Thymus (tissue), 11 donors: ENCODE data around the gene ALDH1L2. TPM values are rescaled to one million over a fixed set of nuclear protein-coding genes. Genes with fewer than 3 reads are reported as not detected.
A peak's percentile ranks its signal among the peaks of the same experiment; 100 is the strongest.
"Not testable (repeated sequence)": the region's sequence is repeated elsewhere in the genome, so short reads cannot be mapped to it uniquely, and the experiment has no call there.

Experiments used
- DNase-seq, 9 donors: peaks; one replicate each; pipeline ENCODE4 v3.0.0-alpha.2; 2013; ENCODE audit warnings: low spot score in 9 of 9, low read depth in 6 of 9, missing footprints in 1 of 9
- H3K27ac ChIP-seq, 2 donors: one replicate each; pipeline ENCODE4 v1.5.1; 2013; ENCODE audit warnings: control low read depth in 1 of 2, low read depth in 1 of 2, low read length in 1 of 2, mild to moderate bottlenecking in 1 of 2, moderate library complexity in 1 of 2
- H3K27me3 ChIP-seq, 2 donors: one replicate each; pipeline ENCODE4 v1.5.1; 2013; ENCODE audit warnings: low read length in 1 of 2; ENCODE audit not compliant: control insufficient read depth in 2 of 2, insufficient read depth in 1 of 2
- H3K36me3 ChIP-seq, 2 donors: one replicate each; pipeline ENCODE4 v1.5.1; 2013; ENCODE audit warnings: low read length in 1 of 2, mild to moderate bottlenecking in 1 of 2, moderate library complexity in 1 of 2; ENCODE audit not compliant: control insufficient read depth in 2 of 2, insufficient read depth in 2 of 2
- H3K4me1 ChIP-seq, 2 donors: one replicate each; pipeline ENCODE4 v1.5.1; 2013; ENCODE audit warnings: low read length in 2 of 2; ENCODE audit not compliant: control insufficient read depth in 2 of 2, insufficient read depth in 2 of 2
- H3K4me3 ChIP-seq, 2 donors: one replicate each; pipeline ENCODE4 v1.5.1; 2013; ENCODE audit warnings: low read length in 2 of 2, control low read depth in 1 of 2, mild to moderate bottlenecking in 1 of 2
- H3K9me3 ChIP-seq, 2 donors: one replicate each; pipeline ENCODE4 v1.5.1; 2013; ENCODE audit warnings: low read length in 1 of 2, mild to moderate bottlenecking in 1 of 2; ENCODE audit not compliant: control insufficient read depth in 2 of 2, insufficient read depth in 1 of 2
- WGBS: extraction: QIAGEN DNeasy Blood & Tissue Kit; methylation state at CpG from one replicate; pipeline ENCODE4 v1.1.7; 2013; 5-methylcytosine and 5-hydroxymethylcytosine counted together
- polyA plus RNA-seq: library from polyadenylated mRNA; stranded (reverse); fragments of 200-250 nt; gene quantifications from one replicate; pipeline ENCODE4 v1.2.3, GENCODE V29; 2013
- total RNA-seq: library from RNA; stranded (reverse); fragments of 120-200 nt; gene quantifications from one replicate; pipeline ENCODE4 v1.2.4, GENCODE V29; 2013
- donor health status: healthy.

The ALDH1L2 gene
- total and polyA plus RNA-seq, 2 donors: 0.24 to 0.55 TPM

- H3K27ac ChIP-seq: no peak overlapping the region
- DNase-seq: no peak
These were observed 22.4 kb upstream of the ALDH1L2 start for GRCh38 chr12:105106621-105107020.

GRCh38 chr12:105104762-105105161 lies 20.5 kb upstream of the ALDH1L2 start:
- no peak overlapping the region for H3K27ac ChIP-seq
- no peaks in the 10 kb centered on the region for H3K27me3 ChIP-seq
- 94% methylated on average over 1 of the region's 1 CpG for WGBS
- H3K36me3 ChIP-seq: no peaks in the 10 kb centered on the region
- no peak for DNase-seq
- H3K4me3 ChIP-seq: no peak overlapping the region
- H3K4me1 ChIP-seq: peaks cover 4 to 6% of the 10 kb centered on the region in 2 donors
- no peaks in the 10 kb centered on the region for H3K9me3 ChIP-seq

More at GRCh38 chr12:105106621-105107020, 22.4 kb upstream of the ALDH1L2 start:
- peak overlapping the region; percentile 94 to 99 for H3K4me3 ChIP-seq
- H3K9me3 ChIP-seq: no peaks in the 10 kb centered on the region
- H3K36me3 ChIP-seq: no peaks in the 10 kb centered on the region
- H3K4me1 ChIP-seq: peaks cover 5 to 7% of the 10 kb centered on the region in 2 donors
- no peaks in the 10 kb centered on the region for H3K27me3 ChIP-seq
- WGBS: 57% methylated on average over 7 of the region's 7 CpGs

- Histone ChIP-seq H3K9me3 (no peaks in the 10 kb centered on the region), H3K27me3 (no peaks in the 10 kb centered on the region), H3K27ac (no peak overlapping the region), H3K4me3 (no peak overlapping the region), H3K4me1 (no peaks in the 10 kb centered on the region), H3K36me3 (no peaks in the 10 kb centered on the region)
- DNase-seq: no peak
These were observed 18.4 kb upstream of the ALDH1L2 start for GRCh38 chr12:105102673-105103072.

- DNase-seq: no peak
- H3K27me3 ChIP-seq: no peaks in the 10 kb centered on the region
- no peak overlapping the region for H3K27ac ChIP-seq
- no peaks in the 10 kb centered on the region for H3K36me3 ChIP-seq
- H3K4me3 ChIP-seq: no peak overlapping the region
- peaks cover 0 to 2% of the 10 kb centered on the region in 2 donors for H3K9me3 ChIP-seq
- H3K4me1 ChIP-seq: no peaks in the 10 kb centered on the region
These were observed 16.7 kb upstream of the ALDH1L2 start for GRCh38 chr12:105100998-105101397.

GRCh38 chr12:105100207-105100985 lies 16.1 kb upstream of the ALDH1L2 start:
- Histone ChIP-seq H3K9me3 (peaks cover 0 to 2% of the 10 kb centered on the region in 2 donors), H3K27ac (no peak overlapping the region), H3K36me3 (no peaks in the 10 kb centered on the region), H3K4me1 (no peaks in the 10 kb centered on the region), H3K27me3 (no peaks in the 10 kb centered on the region), H3K4me3 (no peak overlapping the region)
- 89% methylated on average over 7 of the region's 7 CpGs for WGBS
- no peak for DNase-seq

- Histone ChIP-seq H3K27ac (no peak overlapping the region), H3K27me3 (no peaks in the 10 kb centered on the region)
- WGBS: 88% methylated on average over 1 of the region's 1 CpG
These were observed 15.1 kb upstream of the ALDH1L2 start for GRCh38 chr12:105099356-105099755.

GRCh38 chr12:105095338-105095737 lies 11.1 kb upstream of the ALDH1L2 start:
- WGBS: 97% methylated on average over 5 of the region's 5 CpGs

More at GRCh38 chr12:105099356-105099755, 15.1 kb upstream of the ALDH1L2 start:
- Histone ChIP-seq H3K4me3 (no peak overlapping the region), H3K9me3 (peaks cover 0 to 5% of the 10 kb centered on the region in 2 donors), H3K36me3 (no peaks in the 10 kb centered on the region), H3K4me1 (no peaks in the 10 kb centered on the region)
- DNase-seq: no peak

GRCh38 chr12:105092336-105092735 lies 8.1 kb upstream of the ALDH1L2 start:
- Histone ChIP-seq H3K4me3 (no peak overlapping the region), H3K9me3 (peaks cover 0 to 5% of the 10 kb centered on the region in 2 donors), H3K4me1 (no peaks in the 10 kb centered on the region), H3K27me3 (peaks cover 0 to 7% of the 10 kb centered on the region in 2 donors), H3K36me3 (no peaks in the 10 kb centered on the region), H3K27ac (no peak overlapping the region)
- 77% methylated on average over 13 of the region's 13 CpGs for WGBS
- DNase-seq: no peak

More at GRCh38 chr12:105095338-105095737, 11.1 kb upstream of the ALDH1L2 start:
- not testable (repeated sequence) for H3K27me3 ChIP-seq, H3K4me3 ChIP-seq, H3K4me1 ChIP-seq, H3K27ac ChIP-seq, DNase-seq, H3K36me3 ChIP-seq, H3K9me3 ChIP-seq

GRCh38 chr12:105091476-105092206 lies 7.4 kb upstream of the ALDH1L2 start:
- Histone ChIP-seq H3K27ac (no peak overlapping the region), H3K27me3 (peaks cover 0 to 7% of the 10 kb centered on the region in 2 donors), H3K4me1 (no peaks in the 10 kb centered on the region), H3K4me3 (no peak overlapping the region), H3K36me3 (no peaks in the 10 kb centered on the region), H3K9me3 (peaks cover 0 to 8% of the 10 kb centered on the region in 2 donors)
- 85% methylated on average over 4 of the region's 4 CpGs for WGBS
- no peak for DNase-seq
